Effector memory CD4-positive, alpha-beta T cell (primary cell): ENCODE results near the gene IL1R1.
"Not testable (repeated sequence)": the region's sequence is repeated elsewhere in the genome, so short reads cannot be mapped to it uniquely, and the experiment has no call there.

Experiments
- DNase-seq, 3 donors: peaks; one replicate each; pipeline ENCODE4 v3.0.0-alpha.2; 2020
- H3K27ac ChIP-seq: 2 replicates; pipeline ENCODE4 v1.7.0; 2013; ENCODE audit warnings: mild to moderate bottlenecking, low read length, moderate library complexity; ENCODE audit not compliant: insufficient read depth, poor library complexity, severe bottlenecking
- H3K27me3 ChIP-seq: replicated peaks from 2 replicates; pipeline ENCODE4 v1.7.0; 2013; ENCODE audit warnings: mild to moderate bottlenecking, low read length; ENCODE audit not compliant: insufficient read depth, control insufficient read depth, poor library complexity, severe bottlenecking
- H3K36me3 ChIP-seq: 2 replicates; pipeline ENCODE4 v1.7.0; 2013; ENCODE audit warnings: mild to moderate bottlenecking, low read length, moderate library complexity; ENCODE audit not compliant: control insufficient read depth, insufficient read depth
- H3K4me1 ChIP-seq: 2 replicates; pipeline ENCODE4 v1.7.0; 2013; ENCODE audit warnings: low read length, mild to moderate bottlenecking; ENCODE audit not compliant: control insufficient read depth, insufficient read depth, poor library complexity, severe bottlenecking
- H3K4me3 ChIP-seq: 2 replicates; pipeline ENCODE4 v1.7.0; 2013; ENCODE audit warnings: low read length, low read depth, mild to moderate bottlenecking; ENCODE audit not compliant: insufficient read depth, poor library complexity, severe bottlenecking
- H3K9me3 ChIP-seq: 2 replicates; pipeline ENCODE4 v1.7.0; 2013; ENCODE audit warnings: mild to moderate bottlenecking, low read length, moderate library complexity; ENCODE audit not compliant: control insufficient read depth

IL1R1 gene

DNA sequence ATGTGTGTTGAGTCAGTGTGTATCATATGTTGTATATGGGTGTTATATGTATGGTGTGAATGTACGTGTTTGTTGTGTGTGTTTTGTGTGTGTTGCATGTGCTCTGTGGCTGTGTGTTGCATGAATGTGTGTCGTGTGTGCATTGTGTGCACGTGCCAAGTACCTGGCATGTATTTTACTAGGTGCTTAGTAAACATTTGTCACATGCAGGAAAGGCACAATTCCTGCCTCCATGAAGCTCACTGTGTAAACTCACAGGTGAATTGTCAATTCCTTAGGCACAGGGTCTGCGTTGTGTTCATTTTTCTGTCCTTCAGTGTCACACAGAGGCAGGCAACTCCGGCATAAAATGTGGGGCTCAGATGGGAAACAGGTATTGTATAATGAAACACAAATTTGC, 22.3 kb upstream of the IL1R1 start:
- Histone ChIP-seq H3K36me3 (no peaks in the 10 kb centered on the region), H3K4me1 (no peaks in the 10 kb centered on the region), H3K27ac (no peak overlapping the region), H3K9me3 (no peaks in the 10 kb centered on the region), H3K4me3 (no peak overlapping the region), H3K27me3 (no peaks in the 10 kb centered on the region)
- no peak for DNase-seq

GRCh38 chr2:102120701-102121159, 21.8 kb upstream of the IL1R1 start:
- DNase-seq = no peak
- Histone ChIP-seq H3K4me3 (no peak overlapping the region), H3K4me1 (no peaks in the 10 kb centered on the region), H3K9me3 (no peaks in the 10 kb centered on the region), H3K27ac (no peak overlapping the region), H3K36me3 (no peaks in the 10 kb centered on the region), H3K27me3 (no peaks in the 10 kb centered on the region)

DNA sequence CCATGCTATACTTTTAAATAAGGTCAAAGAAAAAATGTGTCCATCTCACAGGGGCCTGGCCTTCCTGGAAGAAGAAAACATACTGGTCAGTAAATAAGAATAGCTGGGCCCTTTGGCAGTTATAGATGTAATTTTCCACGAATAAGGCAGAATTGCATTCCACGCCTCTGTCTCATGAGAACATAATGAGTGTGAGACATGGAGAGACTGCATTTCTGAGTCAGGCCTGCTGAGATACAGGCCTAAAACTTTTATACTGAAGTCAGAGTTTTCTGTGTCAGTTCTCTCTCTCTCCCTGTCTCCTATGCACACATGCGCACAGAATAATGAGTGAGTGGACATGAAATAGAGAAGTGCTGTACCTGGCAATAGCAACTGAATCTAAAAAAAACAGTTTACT, 20.4 kb upstream of the IL1R1 start:
- Histone ChIP-seq H3K9me3 (no peaks in the 10 kb centered on the region), H3K27ac (no peak overlapping the region), H3K4me1 (no peaks in the 10 kb centered on the region), H3K36me3 (no peaks in the 10 kb centered on the region), H3K4me3 (no peak overlapping the region), H3K27me3 (no peaks in the 10 kb centered on the region)
- no peak for DNase-seq

DNA sequence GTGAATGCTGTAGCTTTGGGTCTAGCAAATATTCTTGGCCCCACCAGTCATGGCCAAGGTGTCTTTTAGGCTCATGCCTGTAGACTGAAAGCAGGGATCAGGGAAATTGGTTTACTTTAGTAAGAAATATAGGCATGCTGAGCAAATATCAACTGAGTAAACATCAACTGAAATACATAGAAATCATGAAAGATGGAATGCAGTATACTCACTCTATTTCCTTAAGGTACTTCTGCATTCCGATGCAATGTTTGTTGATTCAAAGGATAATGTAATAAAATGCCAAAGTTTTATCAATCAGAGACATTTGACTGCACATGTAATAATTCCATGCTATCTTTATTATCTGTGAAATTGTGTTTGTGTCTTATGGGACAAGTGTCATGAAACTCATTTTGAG, 19.6 kb upstream of the IL1R1 start:
- no peaks in the 10 kb centered on the region for H3K9me3 ChIP-seq
- H3K4me1 ChIP-seq = no peaks in the 10 kb centered on the region
- no peak for DNase-seq
- no peaks in the 10 kb centered on the region for H3K36me3 ChIP-seq
- no peaks in the 10 kb centered on the region for H3K27me3 ChIP-seq
- no peak overlapping the region for H3K27ac ChIP-seq
- no peak overlapping the region for H3K4me3 ChIP-seq

- not testable (repeated sequence) for H3K4me1 ChIP-seq, H3K9me3 ChIP-seq, H3K4me3 ChIP-seq, DNase-seq, H3K27ac ChIP-seq, H3K36me3 ChIP-seq, H3K27me3 ChIP-seq
Measured at GRCh38 chr2:102124421-102124820, 18.1 kb upstream of the IL1R1 start.

- Histone ChIP-seq H3K36me3 (no peaks in the 10 kb centered on the region), H3K4me1 (no peaks in the 10 kb centered on the region), H3K4me3 (no peak overlapping the region), H3K9me3 (no peaks in the 10 kb centered on the region), H3K27ac (no peak overlapping the region), H3K27me3 (no peaks in the 10 kb centered on the region)
- DNase-seq = no peak
Measured at GRCh38 chr2:102126169-102126568, 16.4 kb upstream of the IL1R1 start.

DNA sequence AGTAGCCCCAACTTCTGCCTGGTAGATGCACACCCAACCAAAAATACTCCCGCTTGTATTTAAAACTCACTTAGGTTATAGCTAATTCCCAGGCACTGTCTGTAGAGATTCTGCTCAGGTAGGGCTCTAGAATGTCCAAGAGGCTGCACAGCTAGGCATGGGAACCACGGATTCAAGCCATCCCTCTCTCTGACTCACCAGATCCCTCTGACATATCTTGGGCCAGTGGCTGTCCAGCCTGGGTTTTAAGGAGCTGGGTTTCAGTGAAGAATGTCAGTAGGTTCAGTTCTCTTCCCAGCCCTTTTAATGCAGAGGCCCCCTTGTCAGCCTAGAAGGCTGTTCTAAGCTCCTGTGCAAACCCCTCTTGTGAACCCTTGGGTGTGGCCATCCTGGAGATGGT, 15.9 kb upstream of the IL1R1 start:
- DNase-seq = no peak
- no peaks in the 10 kb centered on the region for H3K4me1 ChIP-seq
- no peaks in the 10 kb centered on the region for H3K27me3 ChIP-seq
- H3K27ac ChIP-seq = no peak overlapping the region
- H3K9me3 ChIP-seq = no peaks in the 10 kb centered on the region
- H3K4me3 ChIP-seq = no peak overlapping the region
- H3K36me3 ChIP-seq = no peaks in the 10 kb centered on the region

DNA sequence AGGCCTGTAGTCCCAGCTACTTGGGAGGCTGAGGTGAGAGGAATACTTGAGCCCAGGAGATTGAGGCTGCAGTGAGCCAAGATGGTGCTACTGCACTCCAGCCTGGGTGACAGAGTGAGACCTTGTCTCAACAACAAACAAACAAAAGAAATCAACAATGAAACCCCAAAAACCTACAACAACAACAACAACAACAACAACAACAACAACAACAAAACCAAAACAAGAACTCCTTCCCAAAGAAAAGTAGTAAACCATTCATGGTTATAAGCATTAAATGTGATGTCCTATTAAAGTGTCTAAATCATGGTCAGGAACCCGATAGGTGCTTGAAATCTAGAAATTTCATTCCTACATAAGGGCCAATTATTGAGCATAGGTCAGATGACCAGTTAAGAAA, 13.5 kb upstream of the IL1R1 start:
- Histone ChIP-seq H3K4me1 (no peaks in the 10 kb centered on the region), H3K4me3 (no peak overlapping the region), H3K27ac (no peak overlapping the region), H3K36me3 (no peaks in the 10 kb centered on the region), H3K27me3 (no peaks in the 10 kb centered on the region), H3K9me3 (no peaks in the 10 kb centered on the region)
- no peak for DNase-seq

DNA sequence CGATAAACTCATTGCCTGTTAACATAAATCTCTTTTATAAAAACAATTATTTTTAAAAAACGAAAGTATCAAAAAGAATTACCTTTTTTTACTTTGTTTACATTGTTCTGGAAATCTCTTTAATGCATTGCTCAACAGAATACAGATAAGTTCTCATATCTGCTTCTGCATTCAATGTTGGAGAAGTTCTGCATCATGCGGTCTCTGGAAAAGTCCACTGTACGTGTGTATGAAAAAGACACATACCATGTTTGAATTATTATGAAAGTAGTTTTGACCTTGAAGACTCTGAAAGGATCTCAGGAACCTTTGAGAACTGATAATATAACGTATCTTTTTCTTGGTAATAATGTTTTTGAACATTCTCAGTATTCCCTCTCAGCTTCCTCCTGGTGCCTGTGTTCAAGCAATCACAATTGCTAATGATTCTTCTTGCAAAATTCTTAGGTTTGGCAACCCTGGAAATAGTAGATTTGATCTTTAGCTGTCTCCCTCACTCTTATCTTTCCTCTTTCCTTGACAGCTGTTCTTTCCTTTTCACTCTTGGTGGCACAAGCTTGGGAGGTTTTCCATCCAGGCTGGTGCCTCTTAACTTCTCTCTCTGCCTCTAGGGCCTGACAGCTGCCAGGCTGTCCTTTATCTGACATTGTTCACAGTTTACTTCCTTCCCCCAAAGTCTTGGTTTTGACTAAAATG, 12.4 kb upstream of the IL1R1 start:
- H3K27ac ChIP-seq = no peak overlapping the region
- H3K36me3 ChIP-seq = no peaks in the 10 kb centered on the region
- no peaks in the 10 kb centered on the region for H3K9me3 ChIP-seq
- H3K4me1 ChIP-seq = no peaks in the 10 kb centered on the region
- H3K27me3 ChIP-seq = no peaks in the 10 kb centered on the region
- no peak overlapping the region for H3K4me3 ChIP-seq
- DNase-seq = no peak

GRCh38 chr2:102130647-102130991, 11.9 kb upstream of the IL1R1 start:
- no peak overlapping the region for H3K27ac ChIP-seq

More at GRCh38 chr2:102130647-102130991, 11.9 kb upstream of the IL1R1 start:
- H3K9me3 ChIP-seq = no peaks in the 10 kb centered on the region
- no peak for DNase-seq
- no peaks in the 10 kb centered on the region for H3K36me3 ChIP-seq
- no peaks in the 10 kb centered on the region for H3K4me1 ChIP-seq
- no peak overlapping the region for H3K4me3 ChIP-seq
- H3K27me3 ChIP-seq = no peaks in the 10 kb centered on the region
